MV-4-11 (cell line): ENCODE data around the gene DNASE1L2.
"Not testable (repeated sequence)": the region's sequence is repeated elsewhere in the genome, so short reads cannot be mapped to it uniquely, and the experiment has no call there.

Source experiments
- DNase-seq: peaks from one replicate; lab custom pipeline; 2025; lab: John Stamatoyannopoulos, UW

DNASE1L2 gene

DNA sequence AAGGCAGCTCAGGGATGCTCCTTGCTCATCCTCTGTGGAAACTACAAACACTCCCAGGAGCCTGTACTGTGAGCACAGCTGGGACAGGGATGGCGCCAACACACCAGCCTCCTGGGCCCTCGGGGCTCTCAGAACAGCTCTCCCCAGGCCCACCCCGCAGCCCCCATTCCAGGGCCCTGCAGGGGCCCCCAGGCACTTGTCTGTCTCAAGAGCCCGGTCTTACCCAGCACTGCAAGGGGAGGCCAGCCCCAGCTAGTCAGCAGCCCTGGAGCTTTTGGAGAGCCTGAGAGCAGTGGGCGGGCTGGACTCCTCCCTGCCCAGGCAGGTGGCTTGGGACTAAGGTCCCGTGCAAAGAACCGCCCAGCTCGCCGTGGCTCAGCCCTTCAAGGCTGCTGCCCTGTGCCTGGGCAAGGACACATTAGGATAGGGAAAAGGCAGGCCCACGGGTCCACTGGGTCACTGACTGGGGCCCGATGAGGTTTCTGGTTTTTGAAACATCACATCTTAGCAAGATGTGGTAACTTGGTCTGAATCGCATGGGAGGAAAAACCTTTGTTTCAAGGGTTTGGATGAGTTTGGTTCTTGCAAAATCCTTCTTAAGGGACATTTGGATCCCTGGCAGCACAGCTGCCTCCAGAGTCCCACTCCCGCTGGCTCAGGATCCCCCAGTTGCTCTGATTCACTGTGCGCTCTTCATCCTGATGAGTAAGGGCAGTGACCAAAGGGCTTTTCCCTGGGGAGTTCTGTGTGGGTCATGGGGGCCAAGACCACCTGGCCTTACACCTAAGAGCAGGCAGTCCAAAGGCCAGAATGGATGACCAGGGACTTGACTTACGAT lies 2.8 kb downstream of the DNASE1L2 start:
- no peak for DNase-seq

DNA sequence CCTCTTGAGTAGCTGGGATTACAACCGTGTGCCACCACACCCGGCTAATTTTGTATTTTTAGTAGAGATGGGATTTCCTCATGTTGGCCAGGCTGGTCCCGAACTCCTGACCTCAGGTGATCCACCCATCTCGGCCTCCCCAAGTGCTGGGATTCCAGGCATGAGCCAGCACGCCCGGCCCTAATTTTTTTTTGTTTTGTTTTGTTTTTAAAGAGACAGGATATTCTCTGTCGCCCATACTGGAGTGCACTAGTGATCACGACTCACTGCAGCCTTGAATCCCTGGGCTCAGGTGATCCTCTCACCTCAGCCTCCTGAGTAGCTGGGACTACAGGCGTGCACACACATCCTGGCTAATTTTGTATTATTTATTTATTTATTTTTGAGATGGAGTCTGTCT lies 4.1 kb downstream of the DNASE1L2 start:
- DNase-seq = not testable (repeated sequence)

DNA sequence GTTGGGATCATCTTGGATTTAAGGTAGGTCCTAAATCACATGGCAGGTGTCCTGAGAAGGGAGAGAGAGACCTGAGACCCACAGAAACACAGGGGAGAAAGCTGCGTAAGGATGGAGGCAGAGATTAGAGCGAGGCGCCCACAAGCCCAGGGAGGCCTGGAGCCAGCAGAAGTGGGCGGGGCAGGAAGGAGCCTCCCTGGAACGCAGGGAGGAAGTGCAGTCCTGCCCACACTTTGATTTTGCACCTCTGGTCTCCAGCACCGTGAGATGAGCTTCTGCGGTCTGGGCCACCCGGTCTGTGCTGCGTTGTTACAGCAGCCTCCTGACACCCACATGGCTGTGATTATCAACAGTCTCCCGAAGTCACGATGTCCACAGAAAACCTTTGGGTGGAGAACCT lies 6.4 kb downstream of the DNASE1L2 start:
- DNase-seq = no peak

DNA sequence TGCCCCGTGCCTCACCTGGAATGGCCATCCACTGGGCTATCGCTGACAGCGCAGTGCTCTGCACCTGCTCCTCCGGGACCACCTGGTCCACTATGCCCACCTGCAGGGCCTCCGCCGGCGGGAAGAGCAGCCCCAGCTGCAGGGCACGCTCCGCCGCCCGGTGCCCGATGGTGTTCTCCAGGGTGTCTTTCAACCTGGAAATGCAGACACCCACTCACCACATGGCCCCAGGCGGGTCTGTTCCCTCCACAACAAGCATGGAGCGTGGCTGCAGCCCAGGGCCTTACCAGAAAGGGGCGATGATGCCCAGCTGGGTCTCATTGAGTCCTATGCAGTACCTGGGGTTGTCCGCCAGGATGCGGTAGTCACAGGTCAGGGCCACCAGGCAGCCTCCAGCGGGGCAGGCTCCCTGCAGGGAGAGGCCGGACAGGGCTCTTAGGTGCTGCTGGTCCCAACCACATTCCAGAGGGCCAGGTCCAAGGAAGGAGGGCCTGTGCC lies 6.8 kb downstream of the DNASE1L2 start:
- DNase-seq = no peak

DNA sequence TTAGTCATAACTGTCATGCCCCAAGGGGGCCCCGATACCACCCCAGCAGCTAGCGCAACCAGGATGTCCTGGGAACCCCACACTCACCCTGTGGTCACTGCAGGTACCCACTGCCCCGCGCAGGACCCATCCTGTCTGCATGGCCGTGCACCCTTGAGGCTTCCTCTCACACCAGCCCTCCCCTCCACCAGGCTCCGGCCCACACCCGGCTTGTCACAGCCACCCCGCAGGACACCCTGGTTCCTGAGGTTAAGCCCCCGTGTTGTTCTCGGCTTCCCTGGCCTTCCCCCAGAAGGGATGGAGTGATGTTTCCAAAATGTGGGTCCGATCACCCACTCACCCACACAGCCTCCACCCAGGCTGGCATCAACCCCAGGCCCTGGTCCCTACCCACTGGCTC lies 7.5 kb downstream of the DNASE1L2 start:
- DNase-seq = no peak

DNA sequence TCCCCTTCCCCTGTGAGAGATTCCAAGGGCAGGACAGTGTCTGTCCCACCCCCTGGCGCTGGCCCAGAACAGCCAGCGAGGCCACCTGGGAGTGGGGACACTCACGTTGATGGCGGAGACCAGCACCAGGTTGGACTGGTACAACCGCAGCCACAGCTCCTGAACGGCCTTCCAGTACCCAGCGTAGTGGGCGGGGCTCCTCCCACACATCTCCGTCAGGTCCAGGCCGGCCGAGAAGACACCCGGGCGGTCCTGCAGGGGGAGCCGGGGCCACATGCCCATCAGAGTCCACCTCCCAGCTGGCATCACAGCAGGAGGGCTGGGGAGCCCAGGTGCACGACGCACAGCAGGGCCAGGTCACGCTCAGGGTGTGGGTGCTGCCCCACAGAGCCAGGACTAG lies 8.1 kb downstream of the DNASE1L2 start:
- no peak for DNase-seq

DNA sequence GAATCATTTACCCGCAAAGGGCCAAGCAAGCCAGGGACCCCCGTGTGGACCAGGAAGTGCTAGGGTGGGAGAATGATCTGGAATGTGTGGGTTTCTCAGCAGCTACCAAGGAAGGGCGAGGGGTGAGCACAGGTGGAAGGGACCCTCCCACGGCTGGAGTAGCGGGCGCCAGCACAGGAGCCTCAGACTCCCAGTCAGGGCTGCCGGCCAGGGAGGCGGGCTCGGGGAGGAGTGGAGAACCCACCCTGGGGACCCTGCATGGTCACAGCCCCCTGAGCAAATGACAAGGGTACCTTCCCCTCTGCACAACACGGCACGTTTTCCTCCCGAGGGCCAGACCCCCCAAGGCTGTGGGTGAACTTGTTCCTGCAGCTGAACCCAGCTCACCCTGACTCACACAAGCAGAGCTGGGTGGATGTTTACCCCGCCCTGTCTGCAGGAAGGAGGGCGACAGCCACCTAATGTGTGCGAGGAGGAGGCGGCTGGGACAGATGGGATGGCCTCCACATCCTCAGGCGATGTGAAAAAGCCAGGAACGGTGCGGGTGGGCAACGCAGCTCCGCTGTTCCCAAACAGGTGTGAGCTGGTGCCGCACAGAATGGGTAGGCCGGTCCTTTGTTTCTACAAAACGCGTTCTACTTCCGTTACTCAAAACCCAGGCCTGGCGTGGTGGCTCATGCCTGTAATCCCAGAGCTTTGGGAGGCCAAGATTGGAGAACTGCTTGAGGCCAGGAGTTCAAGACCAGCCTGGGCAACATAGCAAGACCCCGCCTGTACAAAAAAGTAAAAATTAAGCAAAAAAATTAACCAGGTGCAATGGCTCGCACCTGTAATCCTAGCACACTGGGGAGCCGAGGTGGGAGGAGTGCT lies 8.9 kb downstream of the DNASE1L2 start:
- DNase-seq = no peak

DNA sequence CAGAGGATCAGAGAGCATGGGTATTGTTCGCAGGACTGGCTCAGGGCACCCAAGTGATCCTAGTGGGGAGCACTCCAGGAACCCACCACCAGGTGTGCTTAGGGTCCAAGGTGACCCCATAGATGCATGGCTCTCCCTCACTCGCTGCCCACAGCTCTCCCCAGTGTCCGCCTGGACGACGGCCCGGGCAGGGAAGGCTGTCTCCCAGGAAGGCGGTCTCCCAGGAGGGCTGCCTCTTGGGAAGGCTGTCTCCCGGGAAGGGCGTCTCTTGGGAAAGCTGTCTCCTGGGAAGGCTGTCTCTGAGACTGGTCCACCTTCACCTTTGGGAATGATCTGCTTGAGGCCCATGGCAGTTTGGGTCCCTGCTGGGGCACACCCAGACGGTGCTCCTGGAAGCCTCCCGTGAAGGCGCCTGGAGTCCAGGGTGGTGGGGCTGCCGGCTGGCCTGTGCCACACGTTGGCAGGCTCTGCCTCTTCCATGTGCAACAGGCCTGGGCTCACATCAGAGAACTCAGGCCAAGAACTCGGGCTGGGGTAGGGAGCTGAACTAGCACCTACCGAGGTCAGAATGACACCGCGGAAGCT lies 10.1 kb downstream of the DNASE1L2 start:
- DNase-seq = no peak

DNA sequence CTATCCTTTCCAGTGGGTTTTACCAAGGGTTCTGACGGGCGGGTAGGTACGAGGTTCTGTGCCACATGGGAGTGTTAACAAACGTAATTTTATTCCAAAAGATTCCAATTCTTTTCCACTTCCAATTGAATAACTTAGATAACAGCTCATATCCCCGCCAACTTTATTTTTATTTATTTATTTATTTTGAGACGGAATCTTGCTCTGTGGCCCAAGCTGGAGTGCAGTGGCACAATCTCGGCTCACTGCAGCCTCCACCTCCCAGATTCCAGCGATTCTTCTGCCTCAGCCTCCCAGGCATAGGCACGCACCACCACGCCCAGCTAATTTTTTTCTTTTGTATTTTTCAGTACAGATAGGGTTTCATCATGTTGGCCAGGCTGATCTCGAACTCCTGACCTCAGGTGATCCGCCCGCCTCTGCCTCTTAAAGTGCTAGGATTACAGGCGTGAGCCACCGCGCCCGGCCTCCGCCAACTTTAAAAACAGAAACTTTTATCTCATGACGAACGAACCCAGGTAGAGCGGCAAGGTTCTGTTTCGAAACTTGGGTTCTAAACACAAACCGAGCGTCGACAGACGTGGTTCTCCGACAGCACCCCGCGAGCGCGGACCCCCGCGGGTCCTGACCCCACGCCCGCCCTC lies 14.5 kb downstream of the DNASE1L2 start:
- peak; percentile 20 for DNase-seq

DNA sequence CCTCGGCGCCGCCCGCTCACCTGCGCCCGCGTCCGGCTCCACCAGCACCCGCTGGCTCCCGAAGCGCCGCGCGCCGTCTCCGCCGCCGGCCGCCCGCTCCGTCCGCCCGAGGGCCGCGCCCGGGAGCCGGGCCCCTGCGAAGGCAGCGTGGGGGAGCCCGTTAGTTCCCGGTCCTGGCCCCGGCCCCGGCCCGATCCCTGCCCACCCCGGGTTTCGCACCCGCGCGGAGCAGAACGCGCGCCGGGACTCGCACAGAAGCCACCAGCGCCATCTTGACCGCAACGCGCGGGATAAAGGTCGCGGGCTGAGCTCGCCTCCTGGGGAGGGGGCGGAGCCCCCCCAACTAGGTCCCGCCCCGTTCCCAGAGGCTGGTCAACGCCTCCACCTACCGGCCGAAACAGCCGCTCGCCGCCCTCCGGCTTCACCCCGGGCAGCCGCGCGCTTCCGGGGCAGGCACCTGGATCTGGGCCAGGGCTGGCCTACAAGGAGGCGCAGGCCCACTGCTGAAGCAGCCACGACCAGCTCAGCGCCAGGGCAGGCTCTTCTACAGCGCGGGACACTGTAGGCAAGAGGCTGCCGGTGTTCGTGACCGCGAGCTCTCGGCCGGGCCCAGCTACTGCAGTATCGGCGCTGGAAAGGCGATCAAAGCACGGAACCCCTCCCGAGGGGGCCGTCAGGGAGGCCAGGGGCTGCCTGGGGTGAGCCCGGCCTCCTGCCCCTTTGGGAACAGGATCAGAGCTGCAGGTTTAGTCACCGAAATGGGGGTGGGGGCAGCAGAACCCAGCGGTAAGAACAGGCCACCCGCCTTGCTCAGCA lies 15.3 kb downstream of the DNASE1L2 start, which contains the start of gene ECI1:
Gene ECI1, minus strand, starts transcription at position 292 of the 816 bp plus-strand sequence. Its CDS starts 21 bp downstream, at position 271.
- peak; percentile 91 for DNase-seq

DNA sequence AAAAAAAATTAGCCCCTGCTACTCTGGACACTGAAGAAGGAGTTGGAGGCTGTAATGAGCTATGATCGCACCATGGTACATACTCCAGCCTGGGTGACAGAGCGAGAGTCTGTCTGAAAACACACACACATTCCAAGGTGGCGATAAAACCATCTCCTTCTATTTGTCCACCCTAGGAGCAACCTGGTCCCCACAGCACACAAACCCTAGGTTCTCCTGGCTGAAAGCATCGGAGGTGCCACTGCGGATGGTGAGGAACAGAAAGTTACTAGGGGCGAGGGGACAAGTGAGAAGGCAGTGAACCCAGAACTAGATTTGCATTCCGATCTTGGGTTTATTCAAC lies 16.5 kb downstream of the DNASE1L2 start:
- no peak for DNase-seq

DNA sequence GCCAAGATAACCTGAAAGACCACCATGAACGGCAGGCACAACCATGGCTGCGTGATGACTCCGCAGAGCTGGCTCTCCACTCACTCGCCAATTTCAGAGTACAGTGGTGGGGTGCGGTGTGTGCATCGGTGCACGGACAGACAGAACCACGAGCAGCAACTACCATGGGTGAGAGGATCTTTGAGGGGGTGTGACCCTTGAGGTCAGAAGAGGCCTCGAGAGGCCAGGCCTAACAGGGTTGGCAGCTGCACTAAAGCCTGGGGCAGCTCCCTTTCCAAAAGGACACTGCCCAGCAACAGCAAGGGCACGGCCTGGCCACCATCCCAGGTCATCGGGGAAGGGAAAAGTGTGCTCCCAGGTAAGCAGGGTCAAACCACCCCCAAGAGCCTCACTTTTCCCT lies 17.0 kb downstream of the DNASE1L2 start:
- no peak for DNase-seq

DNA sequence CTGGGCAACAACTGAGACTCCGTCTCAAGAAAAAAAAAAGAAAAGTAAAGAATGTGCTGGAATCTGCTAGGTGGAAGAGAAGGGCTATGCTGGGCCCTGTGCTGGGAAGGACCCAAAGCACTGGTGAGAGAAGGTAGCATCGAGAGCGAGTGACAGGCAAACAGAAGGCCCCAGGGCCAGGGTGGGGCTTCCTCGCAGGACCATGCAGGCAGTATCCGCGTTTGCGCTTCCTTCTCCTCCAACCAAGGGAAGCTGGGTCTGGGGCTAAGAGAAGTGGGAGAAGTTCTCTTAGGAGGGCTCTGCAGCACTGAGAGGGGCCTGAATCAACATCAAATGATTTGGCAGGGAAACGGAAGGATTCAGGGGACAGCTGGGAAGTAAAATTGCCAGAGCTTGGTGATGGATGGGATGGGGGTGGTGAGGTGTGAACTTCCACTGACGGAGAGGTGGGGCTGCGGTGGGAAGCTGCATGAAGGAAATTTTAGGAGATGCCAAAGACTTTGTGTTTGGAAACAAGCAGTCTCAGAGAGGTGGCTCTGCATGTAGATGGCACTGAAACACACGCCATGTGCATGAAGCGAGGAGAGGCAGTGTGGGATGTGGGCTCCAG lies 20.4 kb downstream of the DNASE1L2 start:
- no peak for DNase-seq

DNA sequence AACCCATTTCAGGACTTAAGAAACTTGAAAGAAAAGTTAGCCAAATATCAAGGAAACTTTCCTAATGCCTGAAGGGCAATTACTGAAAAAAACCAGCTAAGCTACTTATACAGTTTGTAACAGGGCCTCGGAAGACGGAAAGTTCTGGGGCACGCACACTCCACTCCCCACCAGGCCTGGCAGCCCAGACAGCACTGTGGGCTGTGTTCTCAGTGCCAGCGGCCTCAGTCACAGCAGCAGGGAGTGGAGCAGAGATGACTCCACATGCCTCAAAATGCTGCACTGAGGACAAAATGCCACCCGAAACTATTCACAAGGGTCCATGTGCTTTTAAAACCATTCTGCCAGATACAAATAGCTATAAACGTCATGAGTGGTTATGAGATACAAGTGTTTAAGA lies 21.5 kb downstream of the DNASE1L2 start:
- no peak for DNase-seq

DNA sequence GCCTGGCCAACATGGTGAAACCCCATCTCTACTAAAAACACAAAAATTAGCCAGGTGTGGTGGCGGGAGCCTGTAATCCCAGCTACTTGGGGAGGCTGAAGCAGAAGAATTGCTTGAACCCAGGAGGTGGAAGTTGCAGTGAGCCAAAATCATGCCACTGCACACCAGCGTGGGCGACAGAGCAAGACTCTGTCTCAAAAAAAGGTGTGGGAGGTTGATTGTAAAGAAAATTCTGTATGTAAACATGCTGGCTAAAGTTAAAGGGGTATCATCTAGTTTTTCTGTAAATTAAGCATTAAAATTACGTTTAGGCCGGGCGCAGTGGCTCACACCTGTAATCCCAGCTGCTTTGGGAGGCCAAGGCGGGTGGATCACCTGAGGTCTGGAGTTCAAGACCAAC lies 22.3 kb downstream of the DNASE1L2 start:
- DNase-seq = not testable (repeated sequence)

DNA sequence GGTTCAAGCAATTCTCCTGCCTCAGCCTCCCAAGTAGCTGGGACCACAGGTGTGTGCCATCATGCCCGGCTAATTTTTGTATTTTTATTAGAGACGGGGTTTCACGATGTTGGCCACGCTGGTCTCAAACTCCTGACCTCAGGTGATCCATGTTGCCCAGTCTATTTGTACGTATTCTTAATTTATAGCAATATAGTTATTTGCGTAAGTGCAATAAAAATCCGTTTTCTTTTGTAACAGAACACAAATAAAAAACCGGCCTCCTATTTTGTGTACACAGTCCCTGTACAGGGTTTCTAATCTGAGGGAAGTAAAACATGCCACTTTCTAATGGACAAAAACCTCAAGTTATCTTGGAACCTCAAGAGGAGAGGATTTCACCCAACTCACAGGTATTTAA lies 24.0 kb downstream of the DNASE1L2 start:
- DNase-seq = no peak

DNA sequence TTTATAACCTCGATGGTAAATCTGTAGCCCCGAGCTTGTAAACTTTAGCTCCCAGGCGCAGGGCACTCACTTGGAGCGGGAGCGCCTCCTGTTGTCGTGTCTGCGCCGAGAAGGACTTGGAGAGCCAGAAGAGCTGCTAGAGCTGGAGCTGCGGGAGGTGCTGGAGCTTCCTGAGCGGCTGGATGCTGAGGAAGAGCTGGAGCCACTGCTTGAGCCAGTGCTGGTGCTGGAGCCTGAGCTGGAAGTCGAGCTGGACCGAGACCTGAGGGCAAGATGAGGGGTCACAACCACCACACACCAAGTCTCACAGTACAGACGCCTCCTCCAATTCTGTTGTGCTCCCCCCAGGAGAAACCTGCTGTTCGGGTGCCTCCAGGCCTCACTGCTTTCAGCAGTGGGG lies 26.8 kb downstream of the DNASE1L2 start:
- DNase-seq = not testable (repeated sequence)

DNA sequence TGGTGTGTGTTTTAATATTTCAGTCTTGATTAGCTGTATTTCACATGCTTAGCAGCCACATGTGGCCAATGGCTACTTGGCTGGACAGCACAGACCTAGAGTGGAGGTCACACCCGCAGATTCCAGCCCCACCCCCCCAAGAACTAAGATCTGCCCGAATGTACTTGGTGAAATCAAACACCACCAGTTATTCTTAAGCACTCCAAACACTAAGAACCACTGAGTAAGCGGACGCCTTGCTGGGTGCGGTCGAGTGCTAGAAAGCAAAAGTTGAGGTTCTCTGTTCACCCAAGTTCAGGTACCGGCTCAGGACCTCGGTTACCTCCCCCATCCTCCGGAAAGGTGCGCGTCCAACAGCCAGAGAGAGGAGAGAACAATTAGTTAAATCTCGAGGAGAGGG lies 30.6 kb downstream of the DNASE1L2 start:
- not testable (repeated sequence) for DNase-seq

DNA sequence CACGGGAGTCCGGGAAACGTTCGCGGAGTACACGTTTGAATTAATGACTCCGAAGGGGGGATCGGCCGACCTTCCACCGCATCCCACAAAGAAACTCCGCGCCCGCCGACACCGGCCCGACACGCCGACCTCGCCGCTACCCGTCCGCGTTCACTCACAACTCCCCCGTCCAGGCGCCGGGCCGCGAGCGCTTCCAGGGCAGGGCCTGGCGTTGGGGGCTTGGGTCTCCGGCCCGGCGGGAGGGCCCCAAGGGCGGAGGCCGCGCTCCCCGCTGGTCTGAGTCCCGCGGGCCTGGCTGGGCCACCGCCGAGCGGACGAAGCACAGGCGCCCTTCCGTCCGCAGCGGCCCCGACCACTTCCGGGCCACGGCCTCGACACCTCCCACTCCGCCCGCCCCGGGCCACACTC lies 31.3 kb downstream of the DNASE1L2 start:
- DNase-seq = not testable (repeated sequence)

DNA sequence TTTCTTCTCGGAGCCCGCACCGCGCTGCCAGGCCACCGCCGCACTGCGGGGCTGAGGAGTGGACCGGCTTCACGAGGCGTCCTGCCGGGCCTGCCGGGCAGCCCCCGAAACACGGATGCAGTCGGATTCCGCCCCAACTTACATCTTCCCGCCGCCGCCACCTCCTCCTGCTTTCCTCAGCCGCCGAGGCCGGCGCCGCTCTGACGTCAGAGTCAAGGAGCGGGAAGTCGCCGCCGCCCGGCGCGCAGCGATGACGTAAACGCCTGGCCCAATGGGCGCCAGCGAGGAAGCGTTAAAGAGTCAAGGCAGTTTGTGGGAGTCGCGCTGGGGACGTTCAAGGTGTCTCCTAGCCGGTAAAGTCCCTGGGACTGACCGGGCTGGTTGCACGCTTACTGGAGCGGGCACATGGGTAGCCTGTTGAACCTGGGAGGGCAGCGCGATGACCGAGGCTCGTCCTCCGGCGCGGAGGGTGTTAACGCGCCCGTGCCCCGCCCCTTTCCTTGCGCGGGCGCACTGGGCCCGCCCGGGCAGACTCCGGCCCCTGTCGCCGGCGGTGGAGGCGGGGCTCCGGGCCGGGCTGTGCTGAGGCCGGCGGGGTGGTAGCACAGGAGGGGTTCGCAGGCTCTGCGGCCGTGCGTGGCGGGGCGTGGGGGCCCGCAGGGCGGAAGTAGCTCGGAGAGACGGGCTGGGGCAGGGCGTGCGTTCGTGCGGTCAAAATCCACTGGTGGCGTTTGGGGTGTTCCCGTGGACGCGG lies 31.8 kb downstream of the DNASE1L2 start, which contains the start of gene RNPS1:
Gene RNPS1, minus strand, starts transcription at position 214 of the 754 bp plus-strand sequence. CDS start 3,483 bp downstream, outside the sequence.
- DNase-seq = peak; percentile 91
